HepG2 (cell line): ENCODE data around the gene POMP. TPM values are rescaled to one million over a fixed set of nuclear protein-coding genes. Genes with fewer than 3 reads are reported as not detected.
A peak's percentile ranks its signal among the peaks of the same experiment; 100 is the strongest.

Source experiments
- AKAP8 ChIP-seq: sonication (generic); formaldehyde crosslinking; IDR thresholded peaks from 2 replicates; pipeline ENCODE4 v1.5.1; 2020; ENCODE audit warnings: mild to moderate bottlenecking, missing genetic modification reagents
- DR1 ChIP-seq: sonication (generic); formaldehyde crosslinking; IDR thresholded peaks from 2 replicates; pipeline ENCODE4 v1.8.0; 2021; ENCODE audit warnings: mild to moderate bottlenecking, missing genetic modification reagents, inconsistent platforms
- GMEB2 ChIP-seq: IDR thresholded peaks from 2 replicates; pipeline ENCODE4 v1.6.1; 2016; ENCODE audit warnings: missing biosample characterization, missing genetic modification reagents, low read depth
- KDM3A ChIP-seq: IDR thresholded peaks from 2 replicates; pipeline ENCODE4 v1.6.1; 2018; ENCODE audit warnings: low read depth, missing compliant biosample characterization
- MYC ChIP-seq: sonication (generic); formaldehyde crosslinking; IDR thresholded peaks from 2 replicates; pipeline ENCODE4 v1.9.0; 2021; ENCODE audit warnings: missing genetic modification reagents, borderline replicate concordance
- SKIL ChIP-seq: sonication (generic); formaldehyde crosslinking; IDR thresholded peaks from 2 replicates; pipeline ENCODE4 v1.8.0; 2022; ENCODE audit warnings: missing genetic modification reagents, mild to moderate bottlenecking, moderate library complexity, borderline replicate concordance
- SUZ12 ChIP-seq: fragments of 150-350 bp; IDR thresholded peaks from 2 replicates; pipeline ENCODE4 v1.6.1; 2014; ENCODE audit warnings: low read depth, low read length
- USF2 ChIP-seq, 2 experiments: sonication (generic) in 1 of 2; formaldehyde crosslinking in 1 of 2; IDR thresholded peaks; 2 replicates each; pipeline versions ENCODE4 v1.5.1 to v1.6.1; 2011 to 2020; ENCODE audit warnings: borderline replicate concordance in 1 of 2, low read depth in 1 of 2, low read length in 1 of 2, mild to moderate bottlenecking in 1 of 2, missing genetic modification reagents in 1 of 2, moderate library complexity in 1 of 2
- ZBTB2 ChIP-seq: sonication (generic); formaldehyde crosslinking; IDR thresholded peaks from 2 replicates; pipeline ENCODE4 v1.8.0; 2022; ENCODE audit warnings: low read depth, missing genetic modification reagents
- ZFP90 ChIP-seq: sonication (generic); formaldehyde crosslinking; IDR thresholded peaks from 2 replicates; pipeline ENCODE4 v1.8.0; 2022; ENCODE audit warnings: missing genetic modification reagents, mild to moderate bottlenecking, inconsistent platforms, borderline replicate concordance
- ZNF251 ChIP-seq: sonication (generic); formaldehyde crosslinking; IDR thresholded peaks from 2 replicates; pipeline ENCODE4 v1.9.0; 2021; ENCODE audit warnings: mild to moderate bottlenecking, missing genetic modification reagents
- ZNF572 ChIP-seq: sonication (generic); formaldehyde crosslinking; IDR thresholded peaks from 2 replicates; pipeline ENCODE4 v1.5.1; 2020; ENCODE audit warnings: mild to moderate bottlenecking, missing genetic modification reagents
- ZNF574 ChIP-seq: sonication (generic); formaldehyde crosslinking; IDR thresholded peaks from 2 replicates; pipeline ENCODE4 v1.4.0; 2020; ENCODE audit warnings: missing genetic modification reagents
- ZNF703 ChIP-seq: sonication (generic); formaldehyde crosslinking; IDR thresholded peaks from 2 replicates; pipeline ENCODE4 v1.5.1; 2020; ENCODE audit warnings: missing genetic modification reagents, mild to moderate bottlenecking, moderate library complexity, borderline replicate concordance
- ZSCAN20 ChIP-seq: sonication (generic); formaldehyde crosslinking; IDR thresholded peaks from 2 replicates; pipeline ENCODE4 v1.4.0; 2020; ENCODE audit warnings: missing genetic modification reagents, mild to moderate bottlenecking, borderline replicate concordance
- polyA plus RNA-seq, 8 experiments: library from polyadenylated mRNA; depleted of rRNA in 3 of 8; stranded (reverse) in 7 of 8; unstranded in 1 of 8; fragments of >200 nt; fragmentation: Illumina TruSeq in 4 of 8; extraction: Trizol in 4 of 8; gene quantifications; 2 replicates each; pipeline versions ENCODE4 v1.2.1 to v1.2.3, GENCODE V29; 2011 to 2016; ENCODE audit warnings: low read depth in 4 of 8, missing spikeins in 1 of 8, mixed read lengths in 1 of 8; ENCODE audit not compliant: insufficient read depth in 1 of 8
- total RNA-seq, 5 experiments: library from RNA; depleted of rRNA; stranded (reverse); fragments of >200 nt; fragmentation: Illumina TruSeq; extraction: Trizol; gene quantifications; 2 replicates each; pipeline ENCODE4 v1.2.3, GENCODE V29; 2016; ENCODE audit warnings: low read depth in 1 of 5

Gene POMP
- total and polyA plus RNA-seq, 2 of the 13 experiments (the other 11 are each of a cell fraction or from before 2014, with no cell fraction given) = 30.6 to 118 TPM

- no peak for TF ChIP-seq USF2 (IDR thresholded peaks at IDR 0.05; ENCODE audit: low read depth, low read length)
- TF ChIP-seq USF2 (CRISPR knock-in tag; IDR thresholded peaks at IDR 0.05; ENCODE audit: borderline replicate concordance) = no peak
- no peak for TF ChIP-seq AKAP8 (CRISPR knock-in tag)
- TF ChIP-seq MYC (CRISPR knock-in tag) = peak; percentile 79; the same call in 1 of the 2 replicates
- no peak for TF ChIP-seq SUZ12
- no peak for TF ChIP-seq ZNF703 (CRISPR knock-in tag)
- no peak for TF ChIP-seq ZFP90 (CRISPR knock-in tag)
- TF ChIP-seq DR1 (CRISPR knock-in tag) = no peak; the same call in 1 of the 2 replicates
- no peak for TF ChIP-seq ZBTB2 (CRISPR knock-in tag)
- peak; percentile 55; the same call in 1 of the 2 replicates for TF ChIP-seq KDM3A (CRISPR knock-in tag)
- 0 out of 2 replicates have a peak, but pooled peaks have one; percentile 29 for TF ChIP-seq ZNF572 (CRISPR knock-in tag)
- TF ChIP-seq ZSCAN20 (CRISPR knock-in tag) = no peak
- TF ChIP-seq ZNF251 (CRISPR knock-in tag) = no peak
- peak; percentile 97 for TF ChIP-seq ZNF574 (CRISPR knock-in tag)
- 0 out of 2 replicates have a peak, but pooled peaks have one; percentile 18 for TF ChIP-seq SKIL (CRISPR knock-in tag)
- TF ChIP-seq GMEB2 = peak; percentile 19; the same call in 1 of the 2 replicates
Measured at GRCh38 chr13:28658796-28659620, at the start of gene POMP (continued).
